HL-60/S4 (cell line): ENCODE measurements around the gene TBC1D3B.
"Not testable (repeated sequence)": the region's sequence is repeated elsewhere in the genome, so short reads cannot be mapped to it uniquely, and the experiment has no call there.

Experiments used
- in situ Hi-C: fragments of 300-500 bp; cut with MboI; formaldehyde crosslinking; loops from 2 replicates; pipeline ENCODE4 v1.14.3; 2022; ENCODE audit warnings: low sequenced_read_pairs

The TBC1D3B gene

DNA sequence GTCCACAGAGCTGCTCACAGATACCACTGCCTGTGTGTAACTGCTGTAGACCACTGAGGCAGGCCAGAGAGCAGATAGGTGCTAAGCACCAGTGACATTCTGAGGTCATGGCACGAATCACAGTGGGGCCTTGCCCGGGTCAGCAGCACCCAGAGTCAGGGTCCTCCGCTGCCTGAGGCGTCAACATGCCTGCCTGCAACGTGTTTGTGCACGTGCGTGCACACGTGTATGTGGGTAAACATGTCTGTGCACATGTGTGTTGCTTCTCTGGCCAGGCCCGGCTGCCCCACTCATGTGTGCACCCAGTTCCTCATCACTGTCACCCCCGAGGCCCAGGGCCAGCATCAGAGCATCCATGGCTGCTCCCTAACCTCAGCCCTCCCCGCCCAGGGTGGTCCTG is at the start of gene TBC1D3B:
TBC1D3B (minus strand) TSS at position 101 of the 400 bp plus-strand sequence. CDS start 1,586 bp downstream, outside the sequence.
- in situ Hi-C loops = not testable (repeated sequence)

DNA sequence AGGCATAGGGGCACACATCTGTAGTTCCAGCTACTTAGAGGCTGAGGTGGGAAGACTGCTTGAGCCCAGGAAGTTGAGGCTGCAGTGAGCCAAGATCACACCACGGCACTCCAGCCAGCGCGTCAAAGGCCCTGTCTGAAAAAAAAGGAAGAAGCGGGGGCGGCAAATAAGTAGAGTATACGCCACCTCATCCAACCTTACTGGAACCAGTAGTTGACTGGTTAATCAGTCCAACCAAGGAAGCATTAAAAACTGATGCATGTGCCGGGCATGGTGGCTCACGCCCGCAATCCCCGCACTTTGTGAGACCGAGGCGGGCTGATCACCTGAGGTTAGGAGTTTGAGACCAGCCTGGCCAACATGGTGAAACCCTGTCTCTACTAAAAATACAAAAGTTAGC is 46.5 kb upstream of the TBC1D3B start:
- in situ Hi-C loops = not testable (repeated sequence)

DNA sequence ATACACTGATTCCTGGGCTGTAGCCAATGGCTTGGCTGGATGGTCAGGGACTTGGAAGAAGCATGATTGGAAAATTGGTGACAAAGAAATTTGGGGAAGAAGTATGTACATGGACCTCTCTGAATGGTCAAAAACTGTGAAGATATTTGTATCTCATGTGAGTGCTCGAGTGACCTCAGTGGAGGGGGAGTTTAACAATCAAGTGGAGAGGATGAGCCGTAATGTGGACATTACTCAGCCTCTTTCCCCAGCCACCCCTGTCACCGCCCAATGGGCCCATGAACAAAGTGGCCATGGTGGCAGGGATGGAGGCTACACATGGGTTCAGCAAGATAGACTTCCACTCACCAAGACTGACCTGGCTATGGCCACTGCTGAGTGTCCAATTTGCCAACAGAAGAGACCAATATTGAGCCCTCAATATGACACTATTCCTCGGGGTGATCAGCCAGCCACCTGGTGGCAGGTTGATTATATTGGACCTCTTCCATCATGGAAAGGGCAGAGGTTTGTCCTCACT is 45.2 kb upstream of the TBC1D3B start:
- in situ Hi-C loops = not testable (repeated sequence)

DNA sequence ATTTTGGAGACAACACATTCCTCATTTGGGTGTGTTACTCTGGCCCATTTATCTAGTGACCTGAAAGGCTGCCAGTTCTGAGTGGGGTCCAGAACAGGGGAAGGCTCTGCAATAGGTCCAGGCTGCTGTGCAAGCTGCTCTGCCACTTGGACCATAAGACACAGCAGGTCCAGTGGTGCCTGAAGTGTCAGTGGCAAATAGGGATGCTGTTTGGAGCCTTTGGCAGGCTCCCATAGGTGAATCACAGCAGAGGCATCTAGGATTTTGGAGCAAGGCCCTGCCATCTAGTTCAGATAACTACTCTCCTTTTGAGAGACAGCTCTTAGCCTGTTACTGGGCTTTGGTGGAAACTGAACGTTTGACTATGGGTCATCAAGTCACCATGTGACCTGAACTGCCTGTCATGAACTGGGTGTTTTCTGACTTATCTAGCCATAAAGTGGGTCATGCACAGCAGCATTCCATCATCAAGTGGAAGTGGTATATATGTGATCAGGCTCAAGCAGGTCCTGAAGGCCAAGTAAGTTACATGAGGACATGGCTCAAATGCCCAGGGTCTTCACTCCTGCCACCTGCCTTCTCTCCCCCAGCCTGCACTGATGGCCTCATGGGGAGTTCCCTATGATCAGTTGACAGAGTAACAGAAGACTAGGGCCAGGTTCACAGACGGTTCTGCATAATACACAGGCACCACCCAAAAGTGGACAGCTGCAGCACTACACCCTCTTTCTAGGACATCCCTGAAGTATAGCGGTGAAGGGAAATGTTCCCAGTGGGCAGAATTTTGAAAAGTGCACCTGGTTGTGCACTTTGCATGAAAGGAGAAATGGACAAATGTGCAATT is 44.5 kb upstream of the TBC1D3B start:
- in situ Hi-C loops = not testable (repeated sequence)

DNA sequence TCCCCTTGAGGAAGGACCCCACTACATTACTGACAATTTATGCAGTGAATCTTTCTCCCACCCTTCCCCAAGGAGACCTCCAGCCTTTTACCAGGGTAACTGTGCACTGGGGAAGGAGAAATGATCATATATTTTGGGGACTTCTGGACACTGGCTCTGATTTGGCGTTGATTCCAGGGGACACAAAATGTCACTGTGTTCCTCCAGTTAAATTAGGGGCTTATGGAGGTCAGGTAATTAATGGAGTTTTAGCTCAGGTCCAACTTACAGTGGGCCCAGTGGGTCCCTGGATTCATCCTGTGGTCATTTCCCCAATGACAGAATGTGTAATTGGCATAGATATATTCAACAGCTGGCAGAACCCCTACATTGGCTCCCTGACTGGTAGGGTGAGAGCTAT is 43.1 kb upstream of the TBC1D3B start:
- in situ Hi-C loops = not testable (repeated sequence)

DNA sequence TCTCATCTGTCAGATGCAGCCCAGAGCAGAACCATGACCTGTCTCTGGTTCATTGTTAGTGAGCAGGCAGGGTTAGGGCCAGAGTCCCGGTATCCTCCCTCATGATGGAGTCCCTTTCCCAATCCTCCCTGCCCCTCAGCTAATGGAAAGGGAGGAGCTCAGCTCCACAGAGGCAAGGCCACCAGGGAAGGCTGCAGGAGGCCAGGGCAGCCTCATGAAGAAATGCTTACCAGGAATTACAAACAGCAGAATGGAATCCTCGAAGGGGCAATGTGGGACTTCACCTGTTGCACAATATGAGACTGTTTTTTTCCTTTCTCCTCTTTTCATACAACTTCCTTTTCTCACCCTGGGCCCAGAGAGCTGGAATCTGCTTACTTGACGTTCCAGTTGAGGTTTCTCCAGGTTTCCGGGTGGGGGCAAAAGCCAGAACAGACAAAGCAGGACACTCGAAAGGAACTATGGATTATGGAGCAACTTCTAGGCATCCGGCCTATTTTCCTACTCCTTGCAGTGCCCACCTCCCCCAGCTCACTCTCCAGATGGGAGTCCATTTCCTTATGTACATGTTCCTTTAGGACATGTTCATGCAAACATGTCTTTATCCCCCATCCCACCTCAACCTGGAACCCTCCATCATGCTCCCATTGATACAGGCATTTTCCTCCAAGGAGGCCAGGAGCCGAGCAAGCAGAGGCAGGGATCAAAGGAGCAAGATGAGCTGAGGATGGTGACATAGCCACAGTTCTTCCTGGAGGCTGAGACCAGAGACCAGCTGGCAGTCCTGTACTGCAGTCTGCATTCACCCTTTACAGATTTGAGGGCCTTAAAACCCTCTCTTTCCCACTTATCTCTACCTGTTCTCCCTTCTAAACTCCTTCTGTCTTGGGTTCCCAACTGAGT is 39.2 kb upstream of the TBC1D3B start:
- in situ Hi-C loops = not testable (repeated sequence)

DNA sequence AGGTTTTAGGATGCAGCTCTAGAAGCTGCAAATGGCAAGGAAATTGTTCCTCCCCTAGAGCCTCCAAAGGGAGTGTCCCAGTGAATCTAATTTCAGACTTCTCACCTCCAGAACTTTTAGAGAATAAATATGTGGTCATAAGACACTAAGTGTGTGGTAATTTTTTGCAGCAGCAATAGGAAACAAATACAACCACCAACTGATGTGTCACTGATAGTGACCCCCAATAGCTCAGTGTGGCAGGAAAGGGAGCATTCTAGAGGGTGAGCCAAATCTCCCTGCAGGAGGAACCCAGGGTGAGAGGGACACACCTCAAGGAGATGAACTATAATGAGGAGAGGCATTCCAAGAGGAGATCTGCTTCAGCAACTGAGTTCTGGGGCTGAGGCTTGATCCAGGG is 38.5 kb upstream of the TBC1D3B start:
- in situ Hi-C loops = no loop called here

DNA sequence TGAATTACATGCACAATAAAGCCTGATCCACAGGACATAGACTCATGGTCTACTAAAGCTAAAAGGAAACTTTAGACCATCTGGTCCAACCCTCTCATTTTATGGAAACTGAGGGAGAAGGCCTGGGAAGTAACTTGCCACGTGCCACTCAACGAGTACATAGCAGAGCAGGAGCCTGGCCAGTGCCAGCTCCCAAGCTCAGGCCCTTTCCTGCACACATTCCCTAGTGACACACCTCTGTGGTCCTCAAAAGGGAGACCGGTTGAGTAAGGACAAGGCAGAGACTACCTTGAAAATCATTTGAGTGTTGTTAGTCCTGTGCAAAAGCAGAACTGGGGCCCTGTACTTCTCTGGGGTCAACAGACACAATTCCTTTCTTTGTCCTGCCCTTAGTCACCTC is 37.3 kb upstream of the TBC1D3B start:
- in situ Hi-C loops = no loop called here

DNA sequence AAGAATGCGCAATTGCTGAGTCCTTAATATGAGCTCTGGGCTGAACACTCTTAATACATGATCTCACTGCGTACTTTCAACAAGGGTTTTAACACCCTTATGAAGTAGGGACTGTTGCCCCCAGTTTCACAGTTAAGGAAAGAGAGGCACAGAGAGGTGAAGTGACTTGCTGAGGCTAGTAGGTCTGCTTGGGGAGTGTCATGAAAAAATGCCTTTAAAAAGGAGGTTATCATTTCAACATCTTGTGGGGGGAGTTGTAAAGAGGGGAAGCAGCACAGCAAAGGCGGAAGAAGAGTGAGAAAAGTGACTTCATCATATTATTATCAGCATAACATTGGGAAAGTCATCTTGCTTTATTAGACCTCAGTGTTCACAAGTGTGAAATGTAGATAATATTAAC is 36.5 kb upstream of the TBC1D3B start:
- in situ Hi-C loops = no loop called here

DNA sequence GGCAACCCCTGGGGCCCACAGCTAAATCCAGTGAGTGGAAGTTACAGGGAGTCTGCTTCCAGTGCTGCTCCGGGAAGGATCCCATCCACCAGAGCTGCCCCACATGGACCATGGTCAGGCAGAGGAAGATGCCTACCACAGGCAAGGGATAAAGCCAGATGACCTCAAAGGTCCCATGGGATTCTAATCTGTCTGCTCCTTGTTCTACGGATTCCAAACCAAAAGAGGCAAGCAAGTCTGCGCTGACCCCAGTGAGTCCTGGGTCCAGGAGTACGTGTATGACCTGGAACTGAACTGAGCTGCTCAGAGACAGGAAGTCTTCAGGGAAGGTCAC is 35.8 kb upstream of the TBC1D3B start:
- in situ Hi-C loops = no loop called here

DNA sequence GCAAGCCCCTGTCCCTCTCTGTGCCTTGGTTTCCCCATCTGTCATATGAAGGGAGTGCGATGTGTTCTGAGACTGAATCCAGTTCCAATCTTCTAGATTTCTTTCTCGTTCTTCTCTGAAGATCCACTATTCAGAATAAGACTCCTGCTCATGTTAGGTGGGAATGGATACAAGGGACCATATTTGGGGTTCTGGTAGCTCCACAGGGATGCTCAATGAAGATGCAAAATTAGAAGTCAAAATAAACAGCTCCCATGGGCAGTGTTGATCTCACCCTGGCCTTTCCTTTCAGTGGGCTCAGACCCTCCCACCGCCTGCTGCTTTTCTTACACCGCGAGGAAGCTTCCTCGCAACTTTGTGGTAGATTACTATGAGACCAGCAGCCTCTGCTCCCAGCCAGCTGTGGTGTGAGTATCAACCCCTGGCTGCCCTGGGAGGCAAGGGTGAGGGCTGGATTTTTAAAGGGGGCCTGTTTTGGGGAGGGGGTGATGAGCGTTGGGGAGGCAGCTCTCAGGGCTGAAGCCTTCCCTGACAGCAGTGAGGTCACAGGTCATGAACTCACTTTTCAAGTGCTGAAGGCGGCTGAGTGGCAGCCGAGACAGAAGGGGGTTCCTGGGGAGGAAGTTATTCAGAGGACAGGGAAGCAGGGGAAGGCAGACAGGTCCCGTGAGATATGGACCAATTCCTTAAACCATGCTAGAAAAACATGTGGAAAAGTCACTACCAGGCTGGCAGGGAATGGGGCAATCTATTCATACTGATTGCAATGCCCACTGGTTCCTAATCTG is 35.2 kb upstream of the TBC1D3B start:
- in situ Hi-C loops = not testable (repeated sequence)

DNA sequence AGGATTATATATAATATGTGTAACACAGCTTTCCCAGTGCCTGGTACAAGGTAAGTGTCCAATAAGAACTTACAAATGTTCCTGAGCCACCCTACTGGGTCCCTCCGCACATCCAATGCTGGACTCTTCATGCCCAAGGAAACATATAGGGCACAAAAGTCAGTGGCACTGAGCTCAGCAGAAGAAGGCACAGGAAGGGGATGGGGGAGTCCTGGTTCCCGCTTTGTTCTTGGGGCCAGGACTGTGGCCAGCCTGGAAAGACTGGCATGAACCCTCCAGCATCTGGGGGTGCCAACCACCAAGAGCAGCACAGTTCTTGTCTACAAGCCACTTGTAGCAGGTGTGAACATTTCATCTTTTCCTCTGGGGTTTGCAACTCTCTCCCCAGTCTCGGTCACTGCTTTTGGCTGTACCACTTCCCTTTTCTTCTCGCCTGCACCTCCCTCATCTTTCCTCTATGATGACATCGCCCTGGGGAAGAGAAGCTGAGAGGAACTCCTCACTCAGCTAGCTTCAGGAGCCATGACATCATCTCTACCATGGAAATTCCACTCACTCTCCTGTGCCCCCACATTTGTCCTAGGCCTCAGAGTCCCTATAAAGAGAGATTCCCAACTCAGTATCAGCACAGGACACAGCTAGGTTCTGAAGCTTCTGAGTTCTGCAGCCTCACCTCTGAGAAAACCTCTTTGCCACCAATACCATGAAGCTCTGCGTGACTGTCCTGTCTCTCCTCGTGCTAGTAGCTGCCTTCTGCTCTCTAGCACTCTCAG is 34.2 kb upstream of the TBC1D3B start, which contains the start of gene CCL4L2:
CCL4L2 (plus strand) TSS at position 625 of the 773 bp plus-strand sequence.
- in situ Hi-C loops = not testable (repeated sequence)

DNA sequence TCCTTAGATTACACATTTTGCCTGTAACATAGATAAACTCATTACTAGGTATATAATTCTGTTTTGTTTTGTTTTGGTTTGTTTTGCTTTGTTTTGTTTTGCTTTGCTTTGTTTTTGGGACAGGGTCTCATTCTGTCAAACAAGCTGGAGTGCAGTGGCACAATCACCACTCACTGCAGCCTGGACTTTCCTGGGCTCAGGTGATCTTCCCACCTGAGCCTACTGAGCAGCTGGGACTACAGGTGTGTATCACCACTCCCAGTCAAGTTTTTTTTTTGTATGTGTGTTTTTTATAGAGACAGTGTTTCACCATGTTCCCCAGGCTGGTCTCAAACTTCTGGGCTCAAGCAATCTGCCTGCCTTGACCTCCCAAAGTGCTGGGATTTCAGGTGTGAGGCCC is 33.1 kb upstream of the TBC1D3B start:
- in situ Hi-C loops = no loop called here

DNA sequence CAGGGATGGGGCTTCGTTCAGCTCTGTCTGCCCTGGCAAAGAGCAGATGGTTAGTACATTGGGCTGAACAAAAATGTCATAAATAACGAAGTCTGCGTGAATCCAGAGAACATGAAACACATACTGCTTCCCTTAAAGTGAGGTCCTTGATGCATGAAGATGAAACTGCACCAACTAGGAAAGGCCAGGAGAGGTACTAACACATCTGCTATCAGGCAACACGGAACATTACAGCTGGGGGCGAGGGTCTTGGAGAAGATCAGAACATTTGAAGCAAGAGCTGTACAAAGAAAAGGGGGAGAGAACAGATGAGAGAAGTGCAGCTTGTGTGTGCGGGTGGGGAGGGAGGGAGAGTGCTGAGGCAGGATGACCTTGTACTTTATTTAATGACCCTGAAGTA is 30.9 kb upstream of the TBC1D3B start:
- in situ Hi-C loops = not testable (repeated sequence)

DNA sequence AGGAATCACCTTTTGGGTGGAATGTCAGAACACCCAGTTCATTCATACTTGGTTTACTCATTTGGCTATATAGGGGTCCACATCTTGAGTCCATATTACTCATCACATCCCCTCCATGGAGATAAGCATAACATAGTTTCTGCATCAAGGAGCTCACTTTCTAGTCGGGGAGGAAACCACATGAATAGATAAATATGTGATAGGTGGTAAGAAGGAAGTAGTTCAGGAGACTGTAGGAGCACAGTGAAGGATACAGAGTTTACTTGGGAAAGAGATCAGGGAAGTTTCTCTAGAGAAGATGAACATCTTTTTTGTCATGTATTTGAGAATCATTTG is 30.0 kb upstream of the TBC1D3B start:
- in situ Hi-C loops = not testable (repeated sequence)

DNA sequence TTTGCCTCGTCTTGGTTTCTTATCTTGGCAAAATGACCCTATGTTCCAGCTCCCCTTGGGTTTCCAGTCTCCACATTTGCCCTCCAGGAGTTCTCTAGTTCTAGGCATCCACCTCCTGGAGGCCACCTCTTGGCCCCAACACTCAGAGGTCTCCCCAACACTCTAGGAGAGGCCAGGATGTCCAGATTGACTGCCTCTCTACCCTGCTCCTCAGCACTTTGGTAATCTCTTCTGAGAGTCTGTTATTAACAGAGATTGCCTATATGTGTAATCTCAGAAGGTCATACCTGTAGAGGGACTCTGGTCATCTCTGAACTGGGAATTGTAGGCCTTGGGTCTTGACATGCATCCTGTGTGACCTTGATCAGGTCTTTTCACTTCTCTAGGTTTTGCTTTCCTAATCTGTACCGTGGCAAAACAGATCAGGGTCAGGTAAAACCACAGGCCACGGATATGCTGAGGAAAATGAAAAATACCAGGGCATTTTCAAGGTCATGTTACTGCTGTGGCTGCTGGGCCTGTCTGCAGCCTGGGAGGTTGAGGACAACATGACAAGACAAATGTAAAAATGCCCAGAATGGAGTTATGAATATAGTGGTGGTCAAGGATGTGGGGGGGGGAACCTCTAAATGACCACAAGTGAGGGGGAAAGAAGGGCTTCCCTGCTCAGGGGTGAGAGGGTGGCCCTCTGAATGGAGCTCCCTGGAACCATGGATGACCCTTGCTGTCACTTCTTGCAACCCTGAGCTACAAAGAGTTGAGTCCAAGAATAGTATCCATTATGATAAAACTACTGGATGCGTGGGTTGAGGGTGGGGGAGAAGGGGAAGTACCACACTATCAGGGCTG is 29.4 kb upstream of the TBC1D3B start:
- in situ Hi-C loops = no loop called here

DNA sequence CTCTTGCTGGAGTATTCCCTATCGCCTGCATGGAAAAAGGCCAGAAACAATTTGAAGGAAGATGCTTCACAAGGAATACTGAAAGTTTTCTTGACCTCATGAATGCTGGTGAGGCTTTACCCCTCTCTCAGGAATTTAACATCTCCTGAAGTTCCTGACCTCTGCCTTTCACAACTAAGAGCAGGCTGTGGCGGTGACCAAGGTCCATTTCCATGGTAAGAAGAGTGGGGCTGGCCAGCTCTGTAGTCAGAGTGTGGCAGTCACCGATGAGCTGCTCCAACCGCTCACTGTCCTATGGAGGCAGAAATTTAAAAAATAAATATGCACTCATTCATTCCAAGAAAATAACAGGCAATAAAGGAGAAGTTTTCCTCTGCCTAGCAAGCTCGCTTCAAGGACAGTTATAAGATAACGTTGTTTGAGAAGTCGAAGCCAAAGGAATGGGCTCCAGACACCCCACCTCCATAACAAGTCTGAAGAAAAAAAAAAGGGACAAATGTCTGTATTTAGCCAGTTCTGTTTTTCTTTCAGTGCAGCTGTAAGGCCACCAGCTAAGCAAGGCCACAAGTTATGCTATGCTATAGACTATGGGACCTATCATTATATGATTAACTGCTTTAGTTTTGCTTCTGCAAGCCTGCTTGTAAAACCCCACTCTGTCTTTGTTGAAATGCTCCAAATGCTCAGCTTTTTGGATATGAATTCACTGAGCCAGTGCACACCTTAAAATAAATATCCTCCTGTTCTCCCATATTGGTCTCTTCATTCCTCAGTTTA is 28.5 kb upstream of the TBC1D3B start:
- in situ Hi-C loops = no loop called here

DNA sequence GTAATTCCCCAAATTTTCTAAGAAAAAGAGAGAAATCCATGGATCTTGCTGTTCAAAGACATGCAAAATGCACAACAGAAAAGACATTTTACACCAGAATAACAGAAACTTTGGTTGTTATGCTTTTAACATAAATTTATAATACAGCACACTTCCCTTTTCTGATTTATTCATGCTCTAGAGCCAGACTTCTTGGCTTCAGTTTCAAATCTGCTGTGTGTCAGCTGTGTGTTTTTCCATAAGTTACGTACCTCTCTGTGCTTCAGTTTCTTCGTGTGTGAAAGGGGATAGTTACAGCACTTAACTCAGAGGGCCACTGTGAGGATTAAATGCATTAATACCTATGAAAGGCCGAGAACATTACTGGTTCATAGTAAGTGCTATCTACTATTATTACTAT is 26.9 kb upstream of the TBC1D3B start:
- in situ Hi-C loops = no loop called here

DNA sequence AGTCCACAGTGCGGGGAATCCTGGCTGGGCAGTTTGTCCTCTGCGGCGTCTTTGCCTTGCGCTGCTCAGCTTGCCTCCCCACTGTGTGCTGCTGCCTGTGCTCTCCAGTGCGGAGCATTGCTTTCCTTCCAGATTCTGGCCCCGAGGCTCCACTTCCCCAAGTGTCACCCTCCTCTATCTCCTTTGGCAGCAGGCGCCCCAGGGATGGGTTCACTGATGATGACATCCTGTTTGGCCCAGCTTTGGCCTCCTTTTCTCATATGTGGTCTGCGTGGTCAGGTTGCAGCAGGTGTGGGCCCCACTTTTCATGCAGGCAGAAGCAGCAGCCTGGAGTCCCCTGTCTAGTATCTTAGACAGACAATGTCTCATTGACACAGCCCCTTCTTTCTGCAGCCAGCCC is 25.1 kb upstream of the TBC1D3B start:
- in situ Hi-C loops = not testable (repeated sequence)
